Mesothelial cell of epicardium (in vitro differentiated cells): ENCODE data around the gene ZFYVE9. TPM values are rescaled to one million over a fixed set of nuclear protein-coding genes. Genes with fewer than 3 reads are reported as not detected.

Source experiments
- DNase-seq, 2 experiments: peaks; one replicate each; pipeline ENCODE4 v3.0.0; 2021; ENCODE audit warnings: low spot score in 2 of 2; ENCODE audit not compliant: unreplicated experiment in 2 of 2
- H3K27ac Mint-ChIP-seq: 2 replicates; pipeline ENCODE4 v1.8.0; 2021; ENCODE audit warnings: mixed read lengths
- H3K27me3 Mint-ChIP-seq: 2 replicates; pipeline ENCODE4 v1.8.0; 2021; ENCODE audit warnings: low read depth, mixed read lengths
- H3K36me3 Mint-ChIP-seq: 2 replicates; pipeline ENCODE4 v1.8.0; 2021; ENCODE audit warnings: mixed read lengths
- H3K4me1 Mint-ChIP-seq: 2 replicates; pipeline ENCODE4 v1.8.0; 2021; ENCODE audit warnings: mixed read lengths
- H3K4me3 Mint-ChIP-seq: 2 replicates; pipeline ENCODE4 v1.8.0; 2021; ENCODE audit warnings: mild to moderate bottlenecking, moderate library complexity, mixed read lengths
- H3K9me3 Mint-ChIP-seq: 2 replicates; pipeline ENCODE4 v1.8.0; 2021; ENCODE audit warnings: mixed read lengths
- total RNA-seq: library from RNA; stranded (reverse); gene quantifications from 3 replicates; pipeline ENCODE4 v1.2.1, GENCODE V29; 2021
- TF ChIP-seq, protein P1 (sequence below): fragments of 200-600 bp; sonication (generic); IDR thresholded peaks from one replicate; pipeline ENCODE4 v1.5.0; 2021; ENCODE audit warnings: antibody characterized with exemption; ENCODE audit not compliant: unreplicated experiment

Gene ZFYVE9
- total RNA-seq, 1 donor from 2014 or later: 33.3 TPM

DNA sequence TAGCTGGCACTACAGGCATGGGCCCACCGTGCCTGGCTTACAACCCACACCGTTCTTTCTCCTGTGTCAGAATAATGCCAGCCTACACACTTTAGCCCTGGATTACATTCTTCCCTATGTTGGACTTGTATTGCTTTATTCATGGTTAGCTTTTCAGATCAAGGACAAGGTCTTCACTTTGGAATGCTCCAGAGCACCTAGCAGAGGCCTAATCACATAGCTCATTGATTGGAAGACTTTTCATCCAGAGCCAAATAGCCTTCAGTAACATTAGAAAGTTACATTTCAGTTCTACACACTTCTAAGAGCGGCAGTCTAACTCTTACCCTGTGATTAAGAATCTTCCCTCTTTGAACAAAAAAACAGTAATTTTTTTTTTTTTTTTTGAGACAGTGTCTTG is 29.4 kb upstream of the ZFYVE9 start:
- no peak for DNase-seq
- Mint-ChIP-seq H3K9me3 (no peaks in the 10 kb centered on the region), H3K4me3 (no peak overlapping the region), H3K36me3 (no peaks in the 10 kb centered on the region), H3K4me1 (no peaks in the 10 kb centered on the region), H3K27ac (no peak overlapping the region), H3K27me3 (peaks cover 11% of the 10 kb centered on the region)
- TF ChIP-seq, protein P1, sequence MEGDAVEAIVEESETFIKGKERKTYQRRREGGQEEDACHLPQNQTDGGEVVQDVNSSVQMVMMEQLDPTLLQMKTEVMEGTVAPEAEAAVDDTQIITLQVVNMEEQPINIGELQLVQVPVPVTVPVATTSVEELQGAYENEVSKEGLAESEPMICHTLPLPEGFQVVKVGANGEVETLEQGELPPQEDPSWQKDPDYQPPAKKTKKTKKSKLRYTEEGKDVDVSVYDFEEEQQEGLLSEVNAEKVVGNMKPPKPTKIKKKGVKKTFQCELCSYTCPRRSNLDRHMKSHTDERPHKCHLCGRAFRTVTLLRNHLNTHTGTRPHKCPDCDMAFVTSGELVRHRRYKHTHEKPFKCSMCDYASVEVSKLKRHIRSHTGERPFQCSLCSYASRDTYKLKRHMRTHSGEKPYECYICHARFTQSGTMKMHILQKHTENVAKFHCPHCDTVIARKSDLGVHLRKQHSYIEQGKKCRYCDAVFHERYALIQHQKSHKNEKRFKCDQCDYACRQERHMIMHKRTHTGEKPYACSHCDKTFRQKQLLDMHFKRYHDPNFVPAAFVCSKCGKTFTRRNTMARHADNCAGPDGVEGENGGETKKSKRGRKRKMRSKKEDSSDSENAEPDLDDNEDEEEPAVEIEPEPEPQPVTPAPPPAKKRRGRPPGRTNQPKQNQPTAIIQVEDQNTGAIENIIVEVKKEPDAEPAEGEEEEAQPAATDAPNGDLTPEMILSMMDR: no peak

DNA sequence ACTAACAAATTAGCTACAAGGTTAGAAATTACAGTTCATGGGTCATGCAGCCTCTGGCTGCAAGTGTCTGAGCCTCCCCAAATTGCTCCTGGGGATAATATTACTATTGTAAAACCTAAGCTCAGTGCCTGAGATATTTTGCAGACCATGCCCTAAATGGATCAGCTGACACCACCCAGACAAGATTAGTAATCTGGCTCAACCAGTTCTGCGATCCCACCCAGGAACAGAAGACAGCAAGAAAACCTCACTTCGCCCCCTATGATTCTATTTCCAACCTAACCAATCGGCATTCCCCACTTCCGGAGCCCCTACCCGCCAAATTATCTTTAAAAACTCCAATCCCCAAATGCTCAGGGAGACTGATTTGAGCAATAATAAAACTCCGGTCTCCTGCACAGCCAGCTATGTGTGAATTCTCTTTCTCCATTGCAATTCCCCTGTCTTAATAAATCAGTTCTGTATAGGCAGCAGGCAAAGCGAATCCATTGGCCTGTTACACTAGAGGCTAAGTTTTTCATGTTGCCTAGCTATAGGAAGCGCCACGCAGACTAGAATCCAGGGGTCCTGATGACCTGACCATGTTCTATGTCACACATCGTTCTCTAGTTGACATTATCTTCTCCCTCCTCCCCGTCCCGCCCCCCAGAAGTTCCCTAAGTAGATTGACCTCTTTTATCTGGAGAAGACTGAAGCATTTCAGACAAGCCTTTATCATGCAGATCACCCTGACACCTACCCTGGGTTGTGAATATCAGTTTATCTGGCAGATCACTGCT is 22.4 kb upstream of the ZFYVE9 start:
- Mint-ChIP-seq H3K9me3 (no peaks in the 10 kb centered on the region), H3K4me1 (peaks cover 22% of the 10 kb centered on the region)
- DNase-seq: peak in 1 of 2 experiments; percentile 42

DNA sequence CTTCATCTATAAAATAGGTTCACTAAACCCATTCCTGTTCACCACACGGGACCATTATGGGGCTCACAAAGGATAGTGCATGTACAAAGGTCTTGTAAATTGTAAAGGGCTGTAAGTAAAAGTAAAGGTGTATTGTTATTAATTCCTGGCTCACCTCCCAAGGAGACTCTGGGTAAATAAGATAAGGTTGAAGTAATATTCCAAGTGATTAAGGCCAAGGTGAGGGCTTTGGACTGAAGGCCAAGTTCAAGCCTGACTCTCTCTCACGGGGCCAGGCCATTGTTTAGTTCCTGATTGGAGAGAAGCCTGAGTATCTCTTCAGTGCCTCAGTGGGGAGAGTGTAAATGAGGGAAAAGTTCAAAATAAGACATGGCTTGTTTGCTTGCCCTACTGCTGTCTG is 19.5 kb upstream of the ZFYVE9 start:
- Mint-ChIP-seq H3K9me3 (no peaks in the 10 kb centered on the region), H3K4me3 (no peak overlapping the region), H3K27ac (no peak overlapping the region), H3K4me1 (peaks cover 22% of the 10 kb centered on the region), H3K27me3 (peaks cover 16% of the 10 kb centered on the region), H3K36me3 (no peaks in the 10 kb centered on the region)
- DNase-seq: no peak
- TF ChIP-seq, protein P1: no peak

More for the DNA sequence above, 22.4 kb upstream of the ZFYVE9 start:
- TF ChIP-seq, protein P1: no peak
- Mint-ChIP-seq H3K4me3 (peak overlapping the region; percentile 58), H3K36me3 (no peaks in the 10 kb centered on the region), H3K27ac (peak overlapping the region; percentile 91), H3K27me3 (peaks cover 5% of the 10 kb centered on the region)

DNA sequence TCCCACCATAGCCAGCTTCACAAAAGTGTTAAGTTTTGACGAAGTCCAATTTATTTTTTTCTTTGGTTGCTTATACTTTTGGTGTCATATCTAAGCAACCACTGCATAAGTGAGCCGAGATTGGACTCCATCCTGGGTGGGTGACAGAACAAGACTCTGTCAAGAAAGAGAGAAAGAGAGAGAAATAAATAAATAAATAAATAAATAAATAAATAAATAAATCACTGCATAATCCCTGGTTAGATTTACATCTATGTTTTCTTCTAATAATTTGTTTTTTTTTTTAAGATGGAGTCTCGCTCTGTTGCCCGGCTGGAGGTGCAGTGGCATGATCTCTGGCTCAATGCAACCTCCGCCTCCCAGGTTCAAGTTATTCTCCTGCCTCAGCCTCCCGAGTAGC is 18.3 kb upstream of the ZFYVE9 start:
- DNase-seq: no peak
- Mint-ChIP-seq H3K36me3 (no peaks in the 10 kb centered on the region), H3K9me3 (no peaks in the 10 kb centered on the region), H3K27me3 (peaks cover 24% of the 10 kb centered on the region), H3K27ac (no peak overlapping the region), H3K4me1 (peaks cover 20% of the 10 kb centered on the region), H3K4me3 (no peak overlapping the region)
- TF ChIP-seq, protein P1: no peak

DNA sequence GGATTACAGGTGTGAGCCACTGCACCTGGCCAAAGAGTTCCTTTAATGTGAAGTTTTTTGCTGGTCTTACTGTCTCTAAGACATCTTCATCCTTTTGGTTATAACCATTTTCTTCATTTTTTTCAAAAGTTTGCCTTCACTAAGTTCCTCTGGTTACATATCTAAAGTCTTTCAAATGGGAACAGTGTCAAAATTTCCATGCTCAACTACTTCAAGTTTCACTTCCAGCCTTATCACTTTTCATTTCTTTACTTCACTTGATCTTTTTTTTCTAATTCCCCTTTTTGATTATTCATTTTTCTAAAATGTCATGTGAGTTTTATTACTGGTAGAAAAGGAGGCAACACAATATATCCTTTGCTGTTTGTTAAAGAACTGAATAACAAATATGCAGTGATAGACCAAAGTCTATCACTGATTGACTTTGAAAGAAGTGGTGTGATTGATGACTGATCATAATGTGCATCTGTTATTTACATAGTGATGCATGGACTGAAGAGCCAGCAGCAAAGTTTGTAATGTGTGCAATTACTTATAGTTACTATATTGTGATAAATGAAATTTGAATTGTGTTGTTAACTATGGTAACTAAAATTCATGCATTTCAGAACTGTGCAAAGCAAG is 16.0 kb upstream of the ZFYVE9 start:
- Mint-ChIP-seq H3K27me3 (peaks cover 40% of the 10 kb centered on the region), H3K4me3 (no peak overlapping the region), H3K4me1 (no peaks in the 10 kb centered on the region), H3K36me3 (no peaks in the 10 kb centered on the region), H3K9me3 (peaks cover under 1% of the 10 kb centered on the region), H3K27ac (no peak overlapping the region)
- no peak for DNase-seq
- TF ChIP-seq, protein P1: no peak
